ENCODE results near the gene DGKG.

The DGKG gene

GRCh38 chr3:186224041-186224610 lies 137.9 kb downstream of the DGKG start:
- Mint-ChIP-seq H3K27ac (no peak overlapping the region), H3K4me3 (no peak overlapping the region), H3K9me3 (no peaks in the 10 kb centered on the region), H3K36me3 (no peaks in the 10 kb centered on the region), H3K4me1 (no peaks in the 10 kb centered on the region)
- no peak for ATAC-seq
- DNase-seq (ENCODE audit: low spot score in 2 of 2) = no peak

GRCh38 chr3:186223476-186223875 lies 138.6 kb downstream of the DGKG start:
- no peak overlapping the region for H3K4me3 Mint-ChIP-seq
- DNase-seq (ENCODE audit: low spot score in 2 of 2) = no peak
- no peaks in the 10 kb centered on the region for H3K36me3 Mint-ChIP-seq
- no peak overlapping the region for H3K27ac Mint-ChIP-seq
- H3K4me1 Mint-ChIP-seq = no peaks in the 10 kb centered on the region
- H3K9me3 Mint-ChIP-seq = no peaks in the 10 kb centered on the region
- no peak for ATAC-seq

- Mint-ChIP-seq H3K27ac (no peak overlapping the region), H3K9me3 (no peaks in the 10 kb centered on the region), H3K4me1 (peaks cover 5% of the 10 kb centered on the region), H3K4me3 (no peak overlapping the region), H3K36me3 (no peaks in the 10 kb centered on the region)
- ATAC-seq = no peak
- no peak for DNase-seq (ENCODE audit: low spot score in 2 of 2)
These were observed 140.2 kb downstream of the DGKG start for GRCh38 chr3:186221760-186222378.

- DNase-seq (ENCODE audit: low spot score in 2 of 2) = no peak
- no peak overlapping the region for H3K4me3 Mint-ChIP-seq
- ATAC-seq = no peak
- peaks cover 5% of the 10 kb centered on the region for H3K4me1 Mint-ChIP-seq
- no peaks in the 10 kb centered on the region for H3K9me3 Mint-ChIP-seq
- H3K36me3 Mint-ChIP-seq = no peaks in the 10 kb centered on the region
- H3K27ac Mint-ChIP-seq = no peak overlapping the region
These were observed 141.0 kb downstream of the DGKG start for GRCh38 chr3:186220911-186221645.

- H3K9me3 Mint-ChIP-seq = no peaks in the 10 kb centered on the region
- H3K27ac Mint-ChIP-seq = no peak overlapping the region
- H3K36me3 Mint-ChIP-seq = no peaks in the 10 kb centered on the region
- ATAC-seq (peak; percentile 68), DNase-seq (ENCODE audit: low spot score in 2 of 2) (no peak)
- H3K4me1 Mint-ChIP-seq = peaks cover 5% of the 10 kb centered on the region
- H3K4me3 Mint-ChIP-seq = no peak overlapping the region
These were observed 141.7 kb downstream of the DGKG start for GRCh38 chr3:186220365-186220764.

- H3K27ac Mint-ChIP-seq = no peak overlapping the region
- no peak overlapping the region for H3K4me3 Mint-ChIP-seq
- peaks cover 5% of the 10 kb centered on the region for H3K4me1 Mint-ChIP-seq
- DNase-seq (ENCODE audit: low spot score in 2 of 2) (no peak), ATAC-seq (no peak)
- no peaks in the 10 kb centered on the region for H3K36me3 Mint-ChIP-seq
- no peaks in the 10 kb centered on the region for H3K9me3 Mint-ChIP-seq
These were observed 142.8 kb downstream of the DGKG start for GRCh38 chr3:186219211-186219638.

GRCh38 chr3:186218421-186218820 lies 143.6 kb downstream of the DGKG start:
- Mint-ChIP-seq H3K27ac (no peak overlapping the region), H3K4me3 (no peak overlapping the region), H3K9me3 (no peaks in the 10 kb centered on the region), H3K36me3 (no peaks in the 10 kb centered on the region), H3K4me1 (peaks cover 5% of the 10 kb centered on the region)
- ATAC-seq (no peak), DNase-seq (ENCODE audit: low spot score in 2 of 2) (no peak)

- Mint-ChIP-seq H3K9me3 (no peaks in the 10 kb centered on the region), H3K4me3 (no peak overlapping the region)
These were observed 144.2 kb downstream of the DGKG start for GRCh38 chr3:186217820-186218164.

GRCh38 chr3:186216900-186217819 lies 144.9 kb downstream of the DGKG start:
- Mint-ChIP-seq H3K27ac (no peak overlapping the region), H3K4me1 (peaks cover 5% of the 10 kb centered on the region), H3K9me3 (no peaks in the 10 kb centered on the region), H3K4me3 (no peak overlapping the region), H3K36me3 (no peaks in the 10 kb centered on the region)
- ATAC-seq (no peak), DNase-seq (ENCODE audit: low spot score in 2 of 2) (no peak)

More at GRCh38 chr3:186217820-186218164, 144.2 kb downstream of the DGKG start:
- Mint-ChIP-seq H3K27ac (no peak overlapping the region), H3K36me3 (no peaks in the 10 kb centered on the region), H3K4me1 (peaks cover 5% of the 10 kb centered on the region)
- DNase-seq (ENCODE audit: low spot score in 2 of 2) (no peak), ATAC-seq (peak; percentile 84)

- no peak for DNase-seq (ENCODE audit: low spot score in 2 of 2)
- H3K4me3 Mint-ChIP-seq = no peak overlapping the region
These were observed 147.4 kb downstream of the DGKG start for GRCh38 chr3:186214670-186215069.

GRCh38 chr3:186213946-186214345 lies 148.1 kb downstream of the DGKG start:
- Mint-ChIP-seq H3K27ac (no peak overlapping the region), H3K4me3 (no peak overlapping the region), H3K4me1 (peaks cover 5% of the 10 kb centered on the region), H3K9me3 (no peaks in the 10 kb centered on the region), H3K36me3 (no peaks in the 10 kb centered on the region)
- DNase-seq (ENCODE audit: low spot score in 2 of 2) (no peak), ATAC-seq (no peak)

More at GRCh38 chr3:186214670-186215069, 147.4 kb downstream of the DGKG start:
- Mint-ChIP-seq H3K4me1 (peaks cover 5% of the 10 kb centered on the region), H3K9me3 (no peaks in the 10 kb centered on the region), H3K36me3 (no peaks in the 10 kb centered on the region), H3K27ac (no peak overlapping the region)
- no peak for ATAC-seq

- ATAC-seq (no peak), DNase-seq (ENCODE audit: low spot score in 2 of 2) (no peak)
- H3K27ac Mint-ChIP-seq = no peak overlapping the region
- H3K4me3 Mint-ChIP-seq = no peak overlapping the region
- H3K9me3 Mint-ChIP-seq = no peaks in the 10 kb centered on the region
- H3K36me3 Mint-ChIP-seq = no peaks in the 10 kb centered on the region
- H3K4me1 Mint-ChIP-seq = peaks cover under 1% of the 10 kb centered on the region
These were observed 149.4 kb downstream of the DGKG start for GRCh38 chr3:186212611-186213010.

- H3K4me3 Mint-ChIP-seq = no peak overlapping the region
- H3K27ac Mint-ChIP-seq = no peak overlapping the region
- DNase-seq (ENCODE audit: low spot score in 2 of 2) = no peak
- no peaks in the 10 kb centered on the region for H3K4me1 Mint-ChIP-seq
- ATAC-seq = no peak
- no peaks in the 10 kb centered on the region for H3K36me3 Mint-ChIP-seq
- no peaks in the 10 kb centered on the region for H3K9me3 Mint-ChIP-seq
These were observed 151.1 kb downstream of the DGKG start for GRCh38 chr3:186210852-186211500.

GRCh38 chr3:186209810-186210752 lies 152.0 kb downstream of the DGKG start:
- Mint-ChIP-seq H3K9me3 (no peaks in the 10 kb centered on the region), H3K36me3 (no peaks in the 10 kb centered on the region), H3K27ac (no peak overlapping the region), H3K4me3 (no peak overlapping the region), H3K4me1 (no peaks in the 10 kb centered on the region)
- ATAC-seq = no peak
- DNase-seq (ENCODE audit: low spot score in 2 of 2) = no peak
